IPS-18a (cell line): Measurements from ENCODE around the gene CDK19.

Experiments used
- H3K27ac ChIP-seq: one replicate; pipeline ENCODE4 v1.5.1; 2013; ENCODE audit warnings: low read length
- H3K27me3 ChIP-seq: one replicate; pipeline ENCODE4 v1.6.1; 2013; ENCODE audit warnings: mild to moderate bottlenecking, low read length; ENCODE audit not compliant: control insufficient read depth, insufficient read depth
- H3K36me3 ChIP-seq: one replicate; pipeline ENCODE4 v1.6.1; 2013; ENCODE audit warnings: low read depth, low read length; ENCODE audit not compliant: control insufficient read depth
- H3K4me1 ChIP-seq: one replicate; pipeline ENCODE4 v1.6.1; 2013; ENCODE audit warnings: low read depth, low read length; ENCODE audit not compliant: control insufficient read depth
- H3K4me3 ChIP-seq: one replicate; pipeline ENCODE4 v1.5.1; 2013; ENCODE audit warnings: low read length
- H3K9ac ChIP-seq: one replicate; pipeline ENCODE4 v1.6.1; 2013; ENCODE audit warnings: mild to moderate bottlenecking, low read length, moderate library complexity
- H3K9me3 ChIP-seq: one replicate; pipeline ENCODE4 v1.6.1; 2013; ENCODE audit warnings: low read depth, low read length; ENCODE audit not compliant: control insufficient read depth

Gene CDK19

DNA sequence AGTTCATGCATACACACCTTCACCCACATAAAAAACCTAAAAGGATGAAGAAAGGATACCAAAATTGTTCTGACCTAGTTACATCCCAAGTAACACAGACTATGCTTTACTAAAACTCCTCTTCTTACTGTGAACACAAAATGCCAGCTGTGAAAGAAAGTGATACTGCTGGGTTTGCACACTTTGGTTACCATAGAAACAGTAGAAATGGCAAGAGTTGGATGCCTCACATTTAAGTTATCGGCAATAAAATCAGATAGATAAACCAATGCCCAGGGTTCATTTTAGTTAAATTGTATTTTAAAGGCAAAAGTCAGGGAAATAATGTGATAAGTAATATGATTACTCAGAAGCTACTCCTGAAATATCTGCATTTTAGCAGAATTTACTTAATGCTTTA lies 161.9 kb downstream of the CDK19 start:
- H3K27ac ChIP-seq: no peak overlapping the region
- H3K27me3 ChIP-seq: no peaks in the 10 kb centered on the region
- no peaks in the 10 kb centered on the region for H3K9me3 ChIP-seq
- H3K9ac ChIP-seq: no peak overlapping the region
- peaks cover 15% of the 10 kb centered on the region for H3K4me1 ChIP-seq
- H3K4me3 ChIP-seq: no peak overlapping the region
- no peaks in the 10 kb centered on the region for H3K36me3 ChIP-seq

DNA sequence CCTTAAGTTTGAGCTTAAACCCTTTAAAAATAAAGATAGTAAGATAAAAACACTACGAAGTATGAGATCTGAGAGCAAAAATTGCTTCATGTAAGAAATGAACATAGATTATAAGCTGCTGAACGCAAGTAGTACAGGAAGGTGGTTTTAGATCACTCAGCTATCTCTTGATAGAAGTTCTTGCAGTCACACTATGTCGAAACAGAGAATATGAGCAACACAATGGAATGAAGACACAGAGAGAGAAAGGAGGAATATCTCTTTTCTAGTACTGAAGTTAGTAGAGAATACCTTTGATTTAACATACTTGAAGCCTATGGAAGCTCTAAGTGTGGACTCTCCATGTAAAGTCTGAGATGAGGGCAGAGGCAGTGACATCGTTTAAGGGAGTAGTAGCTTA lies 162.7 kb downstream of the CDK19 start:
- no peak overlapping the region for H3K27ac ChIP-seq
- H3K9me3 ChIP-seq: no peaks in the 10 kb centered on the region
- no peak overlapping the region for H3K4me3 ChIP-seq
- H3K4me1 ChIP-seq: peaks cover 15% of the 10 kb centered on the region
- no peaks in the 10 kb centered on the region for H3K27me3 ChIP-seq
- H3K9ac ChIP-seq: no peak overlapping the region
- H3K36me3 ChIP-seq: no peaks in the 10 kb centered on the region

DNA sequence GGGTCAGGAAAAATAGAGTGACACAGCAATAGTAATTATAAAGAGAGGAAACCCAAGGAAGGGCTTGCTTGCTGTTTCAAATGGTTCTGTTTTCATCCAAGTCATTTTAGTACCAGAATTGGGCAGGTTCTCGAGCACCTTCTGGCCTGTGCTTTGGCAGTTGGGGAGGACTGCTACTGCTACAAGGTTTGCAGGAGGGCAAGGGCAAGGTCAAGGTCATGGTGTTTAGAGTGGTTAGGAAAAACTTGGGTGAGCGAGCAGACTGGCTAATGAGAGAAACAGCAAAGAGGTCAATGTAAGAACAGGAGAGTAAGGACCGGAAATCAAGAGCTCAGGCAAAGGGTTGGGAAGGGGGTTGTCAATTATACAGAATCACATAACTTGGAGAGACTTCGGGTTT lies 164.5 kb downstream of the CDK19 start:
- Histone ChIP-seq H3K4me1 (no peaks in the 10 kb centered on the region), H3K36me3 (no peaks in the 10 kb centered on the region), H3K9me3 (no peaks in the 10 kb centered on the region), H3K27ac (no peak overlapping the region), H3K4me3 (no peak overlapping the region), H3K9ac (no peak overlapping the region), H3K27me3 (no peaks in the 10 kb centered on the region)

DNA sequence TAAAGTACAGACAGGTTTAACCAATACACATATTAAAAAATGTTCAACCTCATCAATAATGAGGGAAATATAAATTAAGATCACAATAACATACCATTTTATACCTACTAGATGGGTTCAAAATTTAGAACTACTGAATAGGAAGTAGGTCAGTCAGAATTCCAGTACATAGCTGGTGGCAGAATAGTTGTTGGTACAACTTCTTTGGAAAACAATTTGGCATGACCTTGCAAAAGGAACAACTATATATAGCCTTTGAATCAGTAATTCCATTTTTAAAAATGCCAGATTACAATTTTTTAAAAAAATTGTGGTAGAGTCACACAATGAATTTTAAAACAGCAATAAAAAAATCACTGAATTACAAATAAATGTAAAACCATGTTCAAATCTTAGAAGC lies 165.6 kb downstream of the CDK19 start:
- Histone ChIP-seq H3K36me3 (no peaks in the 10 kb centered on the region), H3K4me1 (no peaks in the 10 kb centered on the region), H3K27me3 (no peaks in the 10 kb centered on the region), H3K4me3 (no peak overlapping the region), H3K27ac (no peak overlapping the region), H3K9ac (no peak overlapping the region), H3K9me3 (no peaks in the 10 kb centered on the region)

DNA sequence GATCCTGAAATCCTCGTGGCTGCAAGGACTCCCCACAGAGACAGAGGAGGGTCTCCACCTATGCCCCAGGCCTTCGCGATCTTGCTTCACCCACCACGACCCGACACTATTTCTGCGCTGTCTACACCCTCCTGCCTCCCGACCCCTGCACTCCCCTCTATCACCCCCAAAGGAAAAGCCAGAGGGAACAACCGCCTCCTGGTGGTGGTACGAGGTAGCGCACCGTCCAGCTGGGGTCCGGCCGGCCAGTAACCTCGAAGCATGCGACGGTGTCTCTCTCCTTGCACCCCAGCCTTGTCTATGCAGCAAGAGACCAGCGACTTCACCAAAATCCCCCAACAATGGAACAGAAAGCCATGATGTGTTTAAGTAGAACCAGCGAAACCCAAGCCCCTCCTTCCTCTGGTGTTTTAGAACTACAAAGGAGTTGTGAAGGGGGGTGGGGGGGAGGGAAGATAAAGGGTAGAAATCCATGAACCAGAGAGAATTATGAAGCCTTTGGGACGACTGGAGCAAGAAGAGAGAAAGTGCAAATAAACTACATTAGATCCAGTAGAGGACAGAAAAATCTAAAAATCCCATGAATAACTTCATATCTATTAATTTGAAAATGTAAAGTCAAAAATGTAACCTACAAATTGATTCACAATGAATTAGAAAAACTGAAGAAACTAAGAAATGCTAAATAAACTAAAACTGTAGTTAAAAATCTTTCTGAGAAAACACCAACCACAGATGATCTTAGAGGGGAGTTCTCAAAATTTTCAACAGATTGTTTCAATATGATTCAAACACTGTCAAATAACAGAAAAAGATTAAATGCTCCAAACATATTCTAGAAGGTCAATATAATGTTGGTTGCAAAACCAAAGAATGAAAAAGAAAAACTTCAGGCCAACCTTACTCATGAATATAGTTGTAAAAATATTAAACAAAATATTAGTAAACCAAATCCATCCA lies 168.0 kb downstream of the CDK19 start:
- H3K4me3 ChIP-seq: no peak overlapping the region
- H3K4me1 ChIP-seq: no peaks in the 10 kb centered on the region
- no peaks in the 10 kb centered on the region for H3K36me3 ChIP-seq
- no peaks in the 10 kb centered on the region for H3K27me3 ChIP-seq
- H3K9me3 ChIP-seq: no peaks in the 10 kb centered on the region
- H3K27ac ChIP-seq: no peak overlapping the region
- H3K9ac ChIP-seq: no peak overlapping the region

DNA sequence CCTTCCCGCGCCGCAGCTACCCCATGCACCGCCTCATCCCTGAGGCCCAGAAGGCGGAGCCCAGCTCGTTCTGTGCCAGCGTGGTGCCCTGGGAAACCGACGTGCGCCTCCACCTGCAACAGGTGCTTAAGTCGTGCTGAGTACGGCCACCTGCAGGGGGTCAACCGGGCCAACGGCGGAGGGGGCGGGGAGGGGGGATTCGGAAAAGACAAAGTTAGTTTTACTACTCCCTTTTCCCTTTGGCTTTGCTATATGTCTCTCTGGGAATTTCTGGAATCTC lies 168.9 kb downstream of the CDK19 start:
- no peak overlapping the region for H3K9ac ChIP-seq
- no peaks in the 10 kb centered on the region for H3K27me3 ChIP-seq
- no peak overlapping the region for H3K4me3 ChIP-seq
- H3K36me3 ChIP-seq: no peaks in the 10 kb centered on the region
- H3K4me1 ChIP-seq: no peaks in the 10 kb centered on the region
- no peak overlapping the region for H3K27ac ChIP-seq
- H3K9me3 ChIP-seq: no peaks in the 10 kb centered on the region

DNA sequence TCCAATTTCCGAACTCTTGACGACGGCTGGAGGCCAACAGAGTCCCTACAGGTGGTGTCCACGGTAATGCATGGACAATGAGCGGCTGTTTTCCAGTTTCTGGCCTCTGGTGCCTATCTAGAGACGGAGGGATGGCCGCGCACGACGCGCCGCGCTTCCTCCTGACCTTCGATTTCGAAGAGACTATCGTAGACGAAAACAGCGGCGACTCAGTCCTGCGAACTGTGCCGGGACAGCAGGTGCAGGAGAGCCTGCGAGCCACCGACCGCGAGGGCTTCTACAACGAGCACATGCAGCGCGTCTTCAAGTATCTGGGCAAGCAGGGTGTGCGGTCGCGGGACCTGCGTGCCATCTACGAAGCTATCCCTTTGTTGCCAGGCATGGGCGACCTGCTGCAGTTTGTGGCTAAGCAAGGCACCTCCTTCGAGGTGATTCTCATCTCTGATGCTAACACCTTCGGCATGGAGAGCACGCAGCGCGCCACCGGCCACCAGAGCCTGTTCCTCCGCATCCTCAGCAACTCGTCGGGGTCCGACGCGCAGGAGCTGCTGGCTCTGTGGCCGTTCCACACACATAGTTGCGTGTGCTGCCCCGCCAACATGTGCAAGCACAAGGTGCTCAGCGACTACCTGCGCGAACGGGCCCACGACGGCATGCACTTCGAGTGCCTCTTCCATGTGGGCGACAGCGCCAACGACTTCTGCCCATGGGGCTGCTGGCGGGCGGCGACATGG lies 169.4 kb downstream of the CDK19 start:
- no peak overlapping the region for H3K4me3 ChIP-seq
- no peaks in the 10 kb centered on the region for H3K9me3 ChIP-seq
- H3K9ac ChIP-seq: no peak overlapping the region
- H3K4me1 ChIP-seq: no peaks in the 10 kb centered on the region
- no peaks in the 10 kb centered on the region for H3K27me3 ChIP-seq
- no peak overlapping the region for H3K27ac ChIP-seq
- H3K36me3 ChIP-seq: no peaks in the 10 kb centered on the region

DNA sequence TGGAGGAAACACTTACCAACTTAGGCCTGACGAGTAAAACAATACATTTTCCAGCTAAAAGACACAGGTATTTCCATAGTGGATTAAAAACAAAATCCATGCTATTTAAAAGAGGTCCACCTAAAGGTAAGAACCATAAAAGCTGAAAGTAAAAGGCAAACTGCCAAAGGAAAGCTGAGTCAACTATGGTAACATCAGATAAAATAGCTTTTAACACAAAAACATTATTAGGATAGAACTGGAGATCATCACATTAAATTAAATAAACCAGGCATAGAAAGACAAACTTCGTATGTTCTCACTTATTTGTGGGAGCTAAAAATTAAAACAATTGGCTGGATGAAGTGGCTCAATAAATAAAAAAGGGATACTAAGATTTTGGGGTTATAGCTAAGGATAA lies 172.1 kb downstream of the CDK19 start:
- Histone ChIP-seq H3K36me3 (no peaks in the 10 kb centered on the region), H3K4me1 (no peaks in the 10 kb centered on the region), H3K4me3 (no peak overlapping the region), H3K9me3 (no peaks in the 10 kb centered on the region), H3K27ac (no peak overlapping the region), H3K9ac (no peak overlapping the region), H3K27me3 (no peaks in the 10 kb centered on the region)

DNA sequence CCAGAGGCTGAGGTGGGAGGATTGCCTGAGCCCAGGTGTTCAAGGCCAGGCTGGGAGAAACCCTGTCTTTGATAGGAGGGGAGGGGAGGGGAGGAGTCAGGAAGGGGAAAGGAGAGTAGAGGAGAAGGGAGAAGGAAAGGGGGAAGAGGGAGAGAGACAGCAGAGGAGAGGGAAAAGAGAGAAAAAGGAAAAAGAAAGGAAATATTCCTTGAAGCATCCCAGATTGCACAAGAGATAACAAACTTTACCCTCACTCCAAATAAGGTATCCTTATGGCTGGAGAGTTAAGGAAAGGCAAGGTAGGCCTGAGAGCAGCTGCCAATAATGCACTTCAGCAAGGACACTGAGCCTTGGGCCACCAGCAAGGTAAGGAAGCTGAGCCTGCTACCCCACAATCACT lies 172.6 kb downstream of the CDK19 start:
- Histone ChIP-seq H3K4me1 (no peaks in the 10 kb centered on the region), H3K4me3 (no peak overlapping the region), H3K9me3 (no peaks in the 10 kb centered on the region), H3K27me3 (no peaks in the 10 kb centered on the region), H3K9ac (no peak overlapping the region), H3K27ac (no peak overlapping the region), H3K36me3 (no peaks in the 10 kb centered on the region)

DNA sequence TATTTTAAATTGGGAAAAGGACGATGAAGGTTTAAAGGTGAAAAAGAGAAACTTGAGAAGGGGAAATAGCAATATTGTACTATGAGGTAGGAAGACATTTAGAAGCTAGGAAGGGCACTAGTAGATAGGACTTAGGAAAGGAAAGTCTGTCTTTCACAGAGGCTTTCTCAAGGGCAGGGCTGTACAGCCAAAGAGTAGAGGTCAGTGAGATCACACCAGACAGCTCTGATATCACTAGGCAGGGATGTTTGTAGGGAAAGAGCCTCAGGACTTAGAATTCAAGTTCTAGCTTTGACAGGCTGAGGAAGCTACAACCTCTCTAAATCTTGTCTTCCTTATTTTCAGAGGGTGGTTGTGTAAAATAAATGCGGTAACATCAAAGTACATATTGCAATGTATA lies 178.5 kb downstream of the CDK19 start:
- Histone ChIP-seq H3K9ac (no peak overlapping the region), H3K27me3 (no peaks in the 10 kb centered on the region), H3K27ac (no peak overlapping the region), H3K9me3 (no peaks in the 10 kb centered on the region), H3K4me1 (no peaks in the 10 kb centered on the region), H3K4me3 (no peak overlapping the region), H3K36me3 (no peaks in the 10 kb centered on the region)

DNA sequence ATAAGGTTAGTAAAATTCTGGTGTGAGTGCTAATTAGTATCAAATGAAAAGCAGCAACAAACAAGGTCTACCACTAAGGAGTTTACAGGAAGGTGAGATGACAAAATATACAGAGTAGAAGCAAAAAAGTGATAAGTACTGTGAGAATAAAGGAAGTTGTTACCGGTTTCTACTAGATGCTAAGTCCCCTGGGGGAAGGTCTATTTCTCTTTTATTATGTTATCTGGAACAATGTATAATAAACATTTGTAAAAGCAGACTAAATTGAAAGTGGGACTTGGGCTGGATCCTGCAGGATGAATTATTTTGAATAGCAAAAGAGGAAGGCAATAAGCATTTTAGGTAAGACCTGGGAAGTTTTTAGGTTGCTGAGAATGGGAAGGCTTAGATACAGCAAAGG lies 180.2 kb downstream of the CDK19 start:
- Histone ChIP-seq H3K9me3 (no peaks in the 10 kb centered on the region), H3K4me3 (no peak overlapping the region), H3K4me1 (no peaks in the 10 kb centered on the region), H3K27me3 (no peaks in the 10 kb centered on the region), H3K9ac (no peak overlapping the region), H3K36me3 (no peaks in the 10 kb centered on the region), H3K27ac (no peak overlapping the region)

DNA sequence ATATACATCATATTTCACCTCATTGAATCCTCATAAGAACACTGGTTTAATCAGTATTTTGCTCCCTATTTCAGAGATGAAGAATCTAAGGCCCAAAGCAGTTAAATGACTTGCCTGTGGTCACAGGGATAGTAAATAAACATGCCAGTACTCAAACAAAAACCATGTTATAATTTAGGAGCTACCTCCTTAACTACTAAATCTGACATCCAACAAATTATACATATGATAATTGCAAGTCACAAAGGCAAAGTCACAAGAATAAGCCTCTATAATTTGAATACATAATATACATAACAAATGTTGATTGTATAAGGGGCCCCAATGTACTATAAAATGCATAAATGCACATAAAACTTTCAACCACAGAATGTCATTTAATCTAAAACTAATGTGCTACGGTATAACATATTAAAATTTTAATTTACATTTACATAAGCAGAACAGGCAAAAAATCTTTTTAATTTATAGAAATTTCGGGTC lies 181.5 kb downstream of the CDK19 start:
- H3K4me1 ChIP-seq: no peaks in the 10 kb centered on the region
- H3K4me3 ChIP-seq: no peak overlapping the region
- H3K9ac ChIP-seq: no peak overlapping the region
- H3K27ac ChIP-seq: no peak overlapping the region
- no peaks in the 10 kb centered on the region for H3K9me3 ChIP-seq
- H3K27me3 ChIP-seq: no peaks in the 10 kb centered on the region
- H3K36me3 ChIP-seq: no peaks in the 10 kb centered on the region
